C4-2B (cell line): ENCODE measurements around the gene PFKFB4.

Experiments used
- ZFX ChIP-seq: fragments of 450-650 bp; IDR thresholded peaks from 2 replicates; pipeline ENCODE4 v1.6.1; 2017
- TF ChIP-seq, protein P1 (sequence below): fragments of 450-650 bp; conservative IDR thresholded peaks from 2 replicates; pipeline ENCODE4 v1.5.1; 2017; ENCODE audit warnings: mild to moderate bottlenecking

DNA sequence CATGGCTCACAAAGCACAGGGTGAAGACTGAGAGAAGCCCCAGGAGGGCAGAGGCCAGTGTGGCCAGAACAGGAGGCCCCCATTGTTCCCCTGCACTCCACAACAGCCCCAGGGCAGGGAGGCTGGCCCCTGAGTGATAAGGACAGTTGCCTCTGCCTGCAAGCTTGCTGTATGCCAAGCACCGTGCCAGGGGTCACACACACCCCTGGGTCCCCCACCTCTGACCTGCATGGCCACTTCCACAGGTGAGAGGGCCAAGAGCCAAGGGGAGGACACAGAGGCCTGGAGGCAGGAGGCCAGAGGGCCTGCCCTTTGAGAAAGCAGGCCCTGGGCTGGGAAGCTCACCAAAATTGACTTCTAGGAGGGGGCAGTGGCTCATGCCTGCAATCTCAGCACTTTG, 86.3 kb downstream of the PFKFB4 start:
- TF ChIP-seq, protein P1, sequence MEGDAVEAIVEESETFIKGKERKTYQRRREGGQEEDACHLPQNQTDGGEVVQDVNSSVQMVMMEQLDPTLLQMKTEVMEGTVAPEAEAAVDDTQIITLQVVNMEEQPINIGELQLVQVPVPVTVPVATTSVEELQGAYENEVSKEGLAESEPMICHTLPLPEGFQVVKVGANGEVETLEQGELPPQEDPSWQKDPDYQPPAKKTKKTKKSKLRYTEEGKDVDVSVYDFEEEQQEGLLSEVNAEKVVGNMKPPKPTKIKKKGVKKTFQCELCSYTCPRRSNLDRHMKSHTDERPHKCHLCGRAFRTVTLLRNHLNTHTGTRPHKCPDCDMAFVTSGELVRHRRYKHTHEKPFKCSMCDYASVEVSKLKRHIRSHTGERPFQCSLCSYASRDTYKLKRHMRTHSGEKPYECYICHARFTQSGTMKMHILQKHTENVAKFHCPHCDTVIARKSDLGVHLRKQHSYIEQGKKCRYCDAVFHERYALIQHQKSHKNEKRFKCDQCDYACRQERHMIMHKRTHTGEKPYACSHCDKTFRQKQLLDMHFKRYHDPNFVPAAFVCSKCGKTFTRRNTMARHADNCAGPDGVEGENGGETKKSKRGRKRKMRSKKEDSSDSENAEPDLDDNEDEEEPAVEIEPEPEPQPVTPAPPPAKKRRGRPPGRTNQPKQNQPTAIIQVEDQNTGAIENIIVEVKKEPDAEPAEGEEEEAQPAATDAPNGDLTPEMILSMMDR: no peak
- no peak for TF ChIP-seq ZFX
